KG1 (cell line): Measurements from ENCODE around the gene PDE6B.

Experiments
- DNase-seq: peaks from one replicate; lab custom pipeline; 2025; lab: John Stamatoyannopoulos, UW

Gene PDE6B

GRCh38 chr4:600850-601515 is 24.4 kb upstream of the PDE6B start:
- DNase-seq = no peak

GRCh38 chr4:601612-602558 is 23.5 kb upstream of the PDE6B start:
- DNase-seq = no peak

- no peak for DNase-seq
Measured at GRCh38 chr4:602559-602942, 22.8 kb upstream of the PDE6B start.

- no peak for DNase-seq
Measured at GRCh38 chr4:604131-604530, 21.2 kb upstream of the PDE6B start.

GRCh38 chr4:605702-606425 is 19.5 kb upstream of the PDE6B start:
- DNase-seq = no peak

GRCh38 chr4:608236-608635 is 17.1 kb upstream of the PDE6B start:
- DNase-seq = no peak

- no peak for DNase-seq
Measured at GRCh38 chr4:609400-610050, 15.8 kb upstream of the PDE6B start.

GRCh38 chr4:610411-611261 is 14.7 kb upstream of the PDE6B start:
- DNase-seq = no peak

- DNase-seq = no peak
Measured at GRCh38 chr4:612052-612748, 13.2 kb upstream of the PDE6B start.

- DNase-seq = no peak
Measured at GRCh38 chr4:612749-613125, 12.6 kb upstream of the PDE6B start.

GRCh38 chr4:613126-613525 is 12.2 kb upstream of the PDE6B start:
- no peak for DNase-seq

GRCh38 chr4:616091-616490 is 9.3 kb upstream of the PDE6B start:
- no peak for DNase-seq

- no peak for DNase-seq
Measured at GRCh38 chr4:616911-617643, 8.3 kb upstream of the PDE6B start.

- DNase-seq = no peak
Measured at GRCh38 chr4:617644-618641, 7.4 kb upstream of the PDE6B start.

GRCh38 chr4:620201-620600 is 5.2 kb upstream of the PDE6B start:
- no peak for DNase-seq

- no peak for DNase-seq
Measured at GRCh38 chr4:620851-621261, 4.5 kb upstream of the PDE6B start.

- DNase-seq = no peak
Measured at GRCh38 chr4:621296-622070, 3.9 kb upstream of the PDE6B start.
